ENCODE data around the gene SPSB2.
A peak's percentile ranks its signal among the peaks of the same experiment; 100 is the strongest.

DNA sequence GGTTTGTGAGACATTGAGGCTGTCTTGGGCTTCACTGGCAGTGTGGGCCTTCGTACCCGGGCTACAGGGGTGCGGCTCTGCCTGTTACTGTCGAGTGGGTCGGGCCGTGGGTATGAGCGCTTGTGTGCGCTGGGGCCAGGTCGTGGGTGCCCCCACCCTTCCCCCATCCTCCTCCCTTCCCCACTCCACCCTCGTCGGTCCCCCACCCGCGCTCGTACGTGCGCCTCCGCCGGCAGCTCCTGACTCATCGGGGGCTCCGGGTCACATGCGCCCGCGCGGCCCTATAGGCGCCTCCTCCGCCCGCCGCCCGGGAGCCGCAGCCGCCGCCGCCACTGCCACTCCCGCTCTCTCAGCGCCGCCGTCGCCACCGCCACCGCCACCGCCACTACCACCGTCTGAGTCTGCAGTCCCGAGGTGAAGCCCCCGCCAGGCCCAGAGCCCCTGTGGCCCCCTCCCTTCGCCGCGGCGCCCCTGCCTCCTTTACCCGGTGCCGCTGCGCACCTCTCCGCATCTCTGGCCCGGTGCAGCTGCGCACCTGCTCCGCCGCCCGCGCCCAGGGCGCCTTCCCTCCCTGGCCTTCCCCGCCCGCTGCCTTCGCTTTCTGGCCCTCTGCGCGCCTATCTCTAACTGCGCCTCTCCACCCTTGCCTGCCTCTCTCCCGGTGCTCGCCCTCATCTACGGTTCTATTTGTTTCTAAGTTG, 41.3 kb upstream of the SPSB2 start, which contains the start of gene ENO2:
- TF ChIP-seq, protein P1, sequence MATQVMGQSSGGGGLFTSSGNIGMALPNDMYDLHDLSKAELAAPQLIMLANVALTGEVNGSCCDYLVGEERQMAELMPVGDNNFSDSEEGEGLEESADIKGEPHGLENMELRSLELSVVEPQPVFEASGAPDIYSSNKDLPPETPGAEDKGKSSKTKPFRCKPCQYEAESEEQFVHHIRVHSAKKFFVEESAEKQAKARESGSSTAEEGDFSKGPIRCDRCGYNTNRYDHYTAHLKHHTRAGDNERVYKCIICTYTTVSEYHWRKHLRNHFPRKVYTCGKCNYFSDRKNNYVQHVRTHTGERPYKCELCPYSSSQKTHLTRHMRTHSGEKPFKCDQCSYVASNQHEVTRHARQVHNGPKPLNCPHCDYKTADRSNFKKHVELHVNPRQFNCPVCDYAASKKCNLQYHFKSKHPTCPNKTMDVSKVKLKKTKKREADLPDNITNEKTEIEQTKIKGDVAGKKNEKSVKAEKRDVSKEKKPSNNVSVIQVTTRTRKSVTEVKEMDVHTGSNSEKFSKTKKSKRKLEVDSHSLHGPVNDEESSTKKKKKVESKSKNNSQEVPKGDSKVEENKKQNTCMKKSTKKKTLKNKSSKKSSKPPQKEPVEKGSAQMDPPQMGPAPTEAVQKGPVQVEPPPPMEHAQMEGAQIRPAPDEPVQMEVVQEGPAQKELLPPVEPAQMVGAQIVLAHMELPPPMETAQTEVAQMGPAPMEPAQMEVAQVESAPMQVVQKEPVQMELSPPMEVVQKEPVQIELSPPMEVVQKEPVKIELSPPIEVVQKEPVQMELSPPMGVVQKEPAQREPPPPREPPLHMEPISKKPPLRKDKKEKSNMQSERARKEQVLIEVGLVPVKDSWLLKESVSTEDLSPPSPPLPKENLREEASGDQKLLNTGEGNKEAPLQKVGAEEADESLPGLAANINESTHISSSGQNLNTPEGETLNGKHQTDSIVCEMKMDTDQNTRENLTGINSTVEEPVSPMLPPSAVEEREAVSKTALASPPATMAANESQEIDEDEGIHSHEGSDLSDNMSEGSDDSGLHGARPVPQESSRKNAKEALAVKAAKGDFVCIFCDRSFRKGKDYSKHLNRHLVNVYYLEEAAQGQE (IDR thresholded peaks at IDR 0.05; ENCODE audit: borderline replicate concordance) = peak; percentile 66
- TF ChIP-seq TAF1 (IDR thresholded peaks at IDR 0.05; ENCODE audit: low read depth) (peak; percentile 80), SMC3 (conservative IDR thresholded peaks at IDR 0.05; ENCODE audit: poor library complexity) (peak; percentile 32), RAD21 (conservative IDR thresholded peaks at IDR 0.05) (peak; percentile 34)
- TF ChIP-seq, protein P2, sequence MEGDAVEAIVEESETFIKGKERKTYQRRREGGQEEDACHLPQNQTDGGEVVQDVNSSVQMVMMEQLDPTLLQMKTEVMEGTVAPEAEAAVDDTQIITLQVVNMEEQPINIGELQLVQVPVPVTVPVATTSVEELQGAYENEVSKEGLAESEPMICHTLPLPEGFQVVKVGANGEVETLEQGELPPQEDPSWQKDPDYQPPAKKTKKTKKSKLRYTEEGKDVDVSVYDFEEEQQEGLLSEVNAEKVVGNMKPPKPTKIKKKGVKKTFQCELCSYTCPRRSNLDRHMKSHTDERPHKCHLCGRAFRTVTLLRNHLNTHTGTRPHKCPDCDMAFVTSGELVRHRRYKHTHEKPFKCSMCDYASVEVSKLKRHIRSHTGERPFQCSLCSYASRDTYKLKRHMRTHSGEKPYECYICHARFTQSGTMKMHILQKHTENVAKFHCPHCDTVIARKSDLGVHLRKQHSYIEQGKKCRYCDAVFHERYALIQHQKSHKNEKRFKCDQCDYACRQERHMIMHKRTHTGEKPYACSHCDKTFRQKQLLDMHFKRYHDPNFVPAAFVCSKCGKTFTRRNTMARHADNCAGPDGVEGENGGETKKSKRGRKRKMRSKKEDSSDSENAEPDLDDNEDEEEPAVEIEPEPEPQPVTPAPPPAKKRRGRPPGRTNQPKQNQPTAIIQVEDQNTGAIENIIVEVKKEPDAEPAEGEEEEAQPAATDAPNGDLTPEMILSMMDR (IDR thresholded peaks at IDR 0.05; ENCODE audit: poor library complexity, severe bottlenecking) = peak; percentile 8
